ENCODE measurements around the gene APCDD1L.
"Not testable (repeated sequence)": the region's sequence is repeated elsewhere in the genome, so short reads cannot be mapped to it uniquely, and the experiment has no call there.

Gene APCDD1L

GRCh38 chr20:58545565-58546415, 30.6 kb upstream of the APCDD1L start:
- H3K4me3 ChIP-seq (ENCODE audit: low read depth, low read length) = no peak overlapping the region
- DNase-seq (ENCODE audit: low read depth) = no peak
- TF ChIP-seq, protein P1, sequence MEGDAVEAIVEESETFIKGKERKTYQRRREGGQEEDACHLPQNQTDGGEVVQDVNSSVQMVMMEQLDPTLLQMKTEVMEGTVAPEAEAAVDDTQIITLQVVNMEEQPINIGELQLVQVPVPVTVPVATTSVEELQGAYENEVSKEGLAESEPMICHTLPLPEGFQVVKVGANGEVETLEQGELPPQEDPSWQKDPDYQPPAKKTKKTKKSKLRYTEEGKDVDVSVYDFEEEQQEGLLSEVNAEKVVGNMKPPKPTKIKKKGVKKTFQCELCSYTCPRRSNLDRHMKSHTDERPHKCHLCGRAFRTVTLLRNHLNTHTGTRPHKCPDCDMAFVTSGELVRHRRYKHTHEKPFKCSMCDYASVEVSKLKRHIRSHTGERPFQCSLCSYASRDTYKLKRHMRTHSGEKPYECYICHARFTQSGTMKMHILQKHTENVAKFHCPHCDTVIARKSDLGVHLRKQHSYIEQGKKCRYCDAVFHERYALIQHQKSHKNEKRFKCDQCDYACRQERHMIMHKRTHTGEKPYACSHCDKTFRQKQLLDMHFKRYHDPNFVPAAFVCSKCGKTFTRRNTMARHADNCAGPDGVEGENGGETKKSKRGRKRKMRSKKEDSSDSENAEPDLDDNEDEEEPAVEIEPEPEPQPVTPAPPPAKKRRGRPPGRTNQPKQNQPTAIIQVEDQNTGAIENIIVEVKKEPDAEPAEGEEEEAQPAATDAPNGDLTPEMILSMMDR (IDR thresholded peaks at IDR 0.05; ENCODE audit: low read depth, low read length, missing control alignments) = no peak
- in situ Hi-C loops (cut with HindIII; ENCODE audit: low sequenced_read_pairs) = no loop called here

DNA sequence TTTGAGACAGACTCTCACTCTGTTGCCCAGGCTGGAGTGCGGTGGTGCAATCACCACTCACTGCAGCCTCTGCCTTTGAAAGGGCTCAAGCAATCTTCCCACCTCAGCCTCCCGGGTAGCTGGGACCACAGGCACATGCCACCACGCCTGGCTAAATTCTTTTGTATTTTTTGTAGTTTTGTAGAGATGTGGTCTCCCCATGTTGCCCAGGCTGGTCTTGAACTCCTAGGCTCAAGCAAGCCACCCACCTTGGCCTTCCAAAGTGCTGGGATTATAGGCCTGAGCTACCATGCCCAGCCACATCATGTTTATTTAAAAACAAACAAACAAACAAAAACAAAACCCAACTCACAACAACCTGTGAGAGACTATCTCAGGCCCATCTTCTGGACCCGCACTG, 29.7 kb upstream of the APCDD1L start:
- DNase-seq (ENCODE audit: low read depth) = no peak
- TF ChIP-seq, protein P1 (IDR thresholded peaks at IDR 0.05; ENCODE audit: low read depth, low read length, missing control alignments) = no peak
- no peak overlapping the region for H3K4me3 ChIP-seq (ENCODE audit: low read depth, low read length)
- in situ Hi-C loops (cut with HindIII; ENCODE audit: low sequenced_read_pairs) = no loop called here

DNA sequence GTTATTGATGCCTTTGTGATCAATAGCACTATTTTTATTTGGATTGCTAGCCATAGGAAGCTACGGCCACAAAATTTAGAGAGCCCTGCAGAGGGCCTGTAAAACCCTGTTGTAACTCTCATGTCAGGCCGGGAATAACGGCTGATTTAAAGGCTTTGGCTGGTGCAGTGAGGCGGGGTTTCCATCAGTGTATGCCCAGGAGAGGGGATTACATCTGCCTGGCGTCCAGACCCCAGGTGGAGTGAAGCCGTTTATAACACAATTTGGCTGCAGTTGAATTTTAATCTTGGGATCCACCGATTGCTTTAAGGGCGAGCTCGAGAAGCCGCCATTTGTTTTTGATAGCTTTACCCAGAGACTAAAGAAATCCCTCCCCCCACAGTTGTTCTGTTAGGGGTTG, 29.1 kb upstream of the APCDD1L start:
- no peak for DNase-seq (ENCODE audit: low read depth)
- in situ Hi-C loops (cut with HindIII; ENCODE audit: low sequenced_read_pairs) = no loop called here
- no peak overlapping the region for H3K4me3 ChIP-seq (ENCODE audit: low read depth, low read length)
- TF ChIP-seq, protein P1 (IDR thresholded peaks at IDR 0.05; ENCODE audit: low read depth, low read length, missing control alignments) = no peak

- TF ChIP-seq, protein P1 (IDR thresholded peaks at IDR 0.05; ENCODE audit: low read depth, low read length, missing control alignments) = no peak
- in situ Hi-C loops (cut with HindIII; ENCODE audit: low sequenced_read_pairs) = no loop called here
- H3K4me3 ChIP-seq (ENCODE audit: low read depth, low read length) = no peak overlapping the region
- DNase-seq (ENCODE audit: low read depth) = no peak
Measured at GRCh38 chr20:58543274-58543673, 28.1 kb upstream of the APCDD1L start.

DNA sequence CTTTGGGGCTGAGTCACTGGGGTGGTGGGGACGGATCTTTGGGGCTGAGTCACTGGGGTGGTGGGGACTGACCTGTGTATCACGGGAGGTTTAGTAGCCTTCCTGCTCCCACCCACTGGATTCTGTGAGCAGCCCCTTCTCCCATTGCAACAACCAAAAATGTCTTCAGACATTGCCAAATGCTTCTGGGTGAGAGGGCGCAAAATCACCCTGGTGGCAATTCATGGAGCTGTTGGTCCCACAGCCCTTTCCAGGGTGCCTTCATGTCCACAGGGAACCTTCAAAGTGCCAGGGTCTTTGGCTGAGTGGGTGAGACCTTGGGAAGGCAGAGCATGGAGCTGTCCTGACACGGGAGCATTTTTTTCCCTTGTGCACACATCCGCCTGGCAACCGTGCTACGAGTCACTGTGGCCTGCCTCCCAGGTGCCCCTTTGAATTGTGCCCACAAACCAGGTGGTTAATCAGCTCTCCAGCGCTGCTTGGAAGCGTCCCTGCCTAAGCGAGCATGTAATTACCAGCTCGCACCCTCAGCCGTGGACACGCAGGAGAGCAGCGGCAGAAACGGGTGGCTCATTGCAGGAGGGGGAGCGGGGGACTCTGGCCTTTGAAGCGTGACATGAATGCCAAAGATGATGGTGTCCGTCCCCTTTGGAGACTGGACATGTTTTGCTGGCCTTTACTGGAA, 27.4 kb upstream of the APCDD1L start:
- no peak for DNase-seq (ENCODE audit: low read depth)
- TF ChIP-seq, protein P1 (IDR thresholded peaks at IDR 0.05; ENCODE audit: low read depth, low read length, missing control alignments) = no peak
- H3K4me3 ChIP-seq (ENCODE audit: low read depth, low read length) = no peak overlapping the region
- in situ Hi-C loops (cut with HindIII; ENCODE audit: low sequenced_read_pairs) = no loop called here

- DNase-seq (ENCODE audit: low read depth); in situ Hi-C loops (cut with HindIII; ENCODE audit: low sequenced_read_pairs); H3K4me3 ChIP-seq (ENCODE audit: low read depth, low read length): not testable (repeated sequence)
Measured at GRCh38 chr20:58542034-58542410, 26.8 kb upstream of the APCDD1L start.

DNA sequence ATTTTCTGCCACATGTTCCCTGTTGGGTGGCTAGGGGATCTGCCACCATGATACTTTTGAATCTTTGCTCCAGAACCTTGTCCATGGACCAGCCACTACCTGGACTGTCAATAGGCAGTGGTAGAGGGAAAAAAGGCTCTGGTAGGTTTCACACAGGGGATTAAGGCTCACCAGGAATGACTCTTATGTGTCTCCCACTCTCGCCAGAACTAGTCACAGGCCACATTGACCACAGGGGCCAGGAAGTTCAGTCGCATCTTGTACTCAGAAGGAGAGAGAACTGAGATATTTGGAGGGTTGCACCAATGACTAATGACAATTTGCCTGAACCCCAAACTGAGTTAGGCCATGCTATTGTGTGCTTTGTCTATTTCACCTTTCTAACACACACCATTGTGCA, 23.6 kb upstream of the APCDD1L start:
- TF ChIP-seq, protein P1 (IDR thresholded peaks at IDR 0.05; ENCODE audit: low read depth, low read length, missing control alignments) = no peak
- DNase-seq (ENCODE audit: low read depth) = no peak
- no peak overlapping the region for H3K4me3 ChIP-seq (ENCODE audit: low read depth, low read length)
- in situ Hi-C loops (cut with HindIII; ENCODE audit: low sequenced_read_pairs) = no loop called here

All from astrocyte of the cerebellum (primary cell).